A673 (cell line): ENCODE results near the gene PLEKHG3. TPM values are rescaled to one million over a fixed set of nuclear protein-coding genes. Genes with fewer than 3 reads are reported as not detected.

Experiments
- BruUV-seq: library from RNA; stranded (reverse); fragments of 400-500 nt; replicated peaks from 2 replicates; lab custom pipeline; 2021; lab: Mats Ljungman, UMichigan
- CTCF ChIA-PET: fragments of 300-600 bp; sonication (Branson Sonifier 250); formaldehyde crosslinking; loops from one replicate; lab custom pipeline; 2022; ENCODE audit warnings: antibody characterized with exemption; lab: Charles Lee
- POLR2A ChIA-PET: fragments of 300-600 bp; sonication (Branson Sonifier 250); formaldehyde crosslinking; loops from one replicate; lab custom pipeline; 2022; ENCODE audit warnings: antibody characterized with exemption; ENCODE audit not compliant: low non-redundant PET; lab: Charles Lee
- DNase-seq: peaks from one replicate; pipeline ENCODE4 v3.0.0-alpha.2; 2015; ENCODE audit warnings: low spot score
- H3K27ac ChIP-seq: fragments of 200-600 bp; sonication (generic); 2 replicates; pipeline ENCODE4 v1.5.1; 2016; ENCODE audit warnings: mixed run types, low read depth, mild to moderate bottlenecking, mixed read lengths, antibody characterized with exemption, low read length; ENCODE audit not compliant: poor library complexity, severe bottlenecking
- H3K27me3 ChIP-seq: fragments of 200-600 bp; sonication (generic); replicated peaks from 2 replicates; pipeline ENCODE4 v1.6.1; 2017; ENCODE audit warnings: mixed run types, low read depth, mild to moderate bottlenecking, mixed read lengths, antibody characterized with exemption, low read length; ENCODE audit not compliant: insufficient read depth, poor library complexity
- H3K36me3 ChIP-seq: fragments of 200-600 bp; sonication (generic); 2 replicates; pipeline ENCODE4 v1.6.1; 2016; ENCODE audit warnings: mixed run types, mild to moderate bottlenecking, mixed read lengths, antibody characterized with exemption, low read length; ENCODE audit not compliant: insufficient read depth, poor library complexity, severe bottlenecking
- H3K4me1 ChIP-seq: fragments of 200-600 bp; sonication (generic); 2 replicates; pipeline ENCODE4 v1.6.1; 2017; ENCODE audit warnings: mixed run types, mild to moderate bottlenecking, mixed read lengths, antibody characterized with exemption, low read length; ENCODE audit not compliant: insufficient read depth, poor library complexity, severe bottlenecking
- H3K4me3 ChIP-seq: fragments of 200-600 bp; sonication (generic); 2 replicates; pipeline ENCODE4 v1.5.1; 2016; ENCODE audit warnings: low read depth, mixed run types, mild to moderate bottlenecking, mixed read lengths, low read length; ENCODE audit not compliant: poor library complexity, severe bottlenecking
- H3K9me3 ChIP-seq: fragments of 200-600 bp; sonication (generic); 2 replicates; pipeline ENCODE4 v1.6.1; 2016; ENCODE audit warnings: mixed run types, low read depth, mild to moderate bottlenecking, mixed read lengths, antibody characterized with exemption, low read length; ENCODE audit not compliant: poor library complexity, severe bottlenecking
- EZH2 ChIP-seq: fragments of 200-600 bp; sonication (generic); IDR thresholded peaks from 2 replicates; pipeline ENCODE4 v1.6.1; 2017; ENCODE audit warnings: borderline replicate concordance, low read depth, mild to moderate bottlenecking, mixed read lengths, antibody characterized with exemption, low read length; ENCODE audit not compliant: poor library complexity, severe bottlenecking
- intact Hi-C: fragments of 100-400 bp; cut with micrococcal nuclease; formaldehyde crosslinking; loops from one replicate; pipeline ENCODE4 v1.10.0; 2022; ENCODE audit not compliant: unreplicated experiment
- total RNA-seq: library from RNA; stranded (reverse); gene quantifications from 2 replicates; pipeline ENCODE4 v1.2.3, GENCODE V29; 2021
- TF ChIP-seq, protein P1 (sequence below): fragments of 300-800, 200-600 bp; sonication (generic); conservative IDR thresholded peaks from 2 replicates; pipeline ENCODE4 v1.5.1; 2017; ENCODE audit warnings: low read depth, mild to moderate bottlenecking, antibody characterized with exemption, low read length, moderate library complexity, mixed read lengths

The PLEKHG3 gene
- total RNA-seq, 1 experiment from 2014 or later: 29.6 TPM

GRCh38 chr14:64769096-64770020 lies 65.1 kb downstream of the PLEKHG3 start:
- intact Hi-C loops: loop anchor here (10.0 kb wide), 1 partner anchor 225 kb away; the partner anchor contains the start of genes HSPA2 and PPP1R36
- ChIA-PET POLR2A (no interaction called here), CTCF (no interaction called here)
- no TSS peak for BruUV-seq
- H3K27me3 ChIP-seq: no peaks in the 10 kb centered on the region
- no peaks in the 10 kb centered on the region for H3K36me3 ChIP-seq
- H3K27ac ChIP-seq: no peak overlapping the region
- H3K4me1 ChIP-seq: peaks cover 4% of the 10 kb centered on the region
- no peaks in the 10 kb centered on the region for H3K9me3 ChIP-seq
- no peak overlapping the region for H3K4me3 ChIP-seq
- DNase-seq: no peak
- TF ChIP-seq EZH2: no peak
- TF ChIP-seq, protein P1, sequence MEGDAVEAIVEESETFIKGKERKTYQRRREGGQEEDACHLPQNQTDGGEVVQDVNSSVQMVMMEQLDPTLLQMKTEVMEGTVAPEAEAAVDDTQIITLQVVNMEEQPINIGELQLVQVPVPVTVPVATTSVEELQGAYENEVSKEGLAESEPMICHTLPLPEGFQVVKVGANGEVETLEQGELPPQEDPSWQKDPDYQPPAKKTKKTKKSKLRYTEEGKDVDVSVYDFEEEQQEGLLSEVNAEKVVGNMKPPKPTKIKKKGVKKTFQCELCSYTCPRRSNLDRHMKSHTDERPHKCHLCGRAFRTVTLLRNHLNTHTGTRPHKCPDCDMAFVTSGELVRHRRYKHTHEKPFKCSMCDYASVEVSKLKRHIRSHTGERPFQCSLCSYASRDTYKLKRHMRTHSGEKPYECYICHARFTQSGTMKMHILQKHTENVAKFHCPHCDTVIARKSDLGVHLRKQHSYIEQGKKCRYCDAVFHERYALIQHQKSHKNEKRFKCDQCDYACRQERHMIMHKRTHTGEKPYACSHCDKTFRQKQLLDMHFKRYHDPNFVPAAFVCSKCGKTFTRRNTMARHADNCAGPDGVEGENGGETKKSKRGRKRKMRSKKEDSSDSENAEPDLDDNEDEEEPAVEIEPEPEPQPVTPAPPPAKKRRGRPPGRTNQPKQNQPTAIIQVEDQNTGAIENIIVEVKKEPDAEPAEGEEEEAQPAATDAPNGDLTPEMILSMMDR: no peak

GRCh38 chr14:64770751-64771150 lies 66.5 kb downstream of the PLEKHG3 start:
- DNase-seq: no peak
- Histone ChIP-seq H3K27me3 (no peaks in the 10 kb centered on the region), H3K27ac (no peak overlapping the region), H3K9me3 (no peaks in the 10 kb centered on the region), H3K36me3 (no peaks in the 10 kb centered on the region), H3K4me3 (no peak overlapping the region), H3K4me1 (no peaks in the 10 kb centered on the region)
- TF ChIP-seq EZH2: no peak
- TF ChIP-seq, protein P1: no peak
- no TSS peak for BruUV-seq
- ChIA-PET POLR2A (no interaction called here), CTCF (no interaction called here)
- intact Hi-C loops: no loop called here

DNA sequence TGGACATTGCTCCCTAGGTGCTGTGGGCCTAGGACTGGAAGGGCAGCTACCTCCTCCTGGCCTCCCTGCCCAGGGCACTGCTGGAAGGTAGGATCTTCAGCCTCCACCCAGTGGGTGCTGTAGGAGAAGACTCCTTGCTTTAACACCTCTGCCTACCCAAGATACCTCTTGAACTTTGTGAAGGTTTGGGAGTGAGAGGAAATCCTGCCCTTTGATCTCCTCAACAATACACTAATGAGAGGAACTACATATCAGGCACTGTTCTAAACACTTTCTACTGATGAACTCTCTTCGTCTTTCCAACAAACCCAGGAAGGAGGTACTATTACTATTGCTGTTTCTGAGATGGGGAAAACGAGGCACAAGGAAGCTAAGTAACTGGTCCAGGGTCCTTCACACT lies 66.9 kb downstream of the PLEKHG3 start:
- BruUV-seq: no TSS peak
- Histone ChIP-seq H3K4me3 (no peak overlapping the region), H3K9me3 (no peaks in the 10 kb centered on the region), H3K4me1 (no peaks in the 10 kb centered on the region), H3K27ac (no peak overlapping the region), H3K27me3 (no peaks in the 10 kb centered on the region), H3K36me3 (no peaks in the 10 kb centered on the region)
- TF ChIP-seq EZH2: no peak
- TF ChIP-seq, protein P1: no peak
- DNase-seq: no peak
- CTCF ChIA-PET: no interaction called here
- intact Hi-C loops: no loop called here
- POLR2A ChIA-PET: no interaction called here
